Panc1 (cell line): ENCODE data around the gene SH3BP4. TPM values are rescaled to one million over a fixed set of nuclear protein-coding genes. Genes with fewer than 3 reads are reported as not detected.

Experiments
- ATAC-seq: fragments of 200-7000 bp; cut with Tn5 transposase; 2 replicates; pipeline ENCODE4 v1.9.1; 2020; ENCODE audit warnings: mild to moderate bottlenecking, moderate library complexity
- BruUV-seq: library from RNA; stranded (reverse); fragments of 400-500 nt; replicated peaks from 2 replicates; lab custom pipeline; 2021; lab: Mats Ljungman, UMichigan
- CTCF ChIA-PET: fragments of 300-600 bp; sonication (Branson Sonifier 250); formaldehyde crosslinking; loops from one replicate; lab custom pipeline; 2022; ENCODE audit warnings: antibody characterized with exemption; lab: Charles Lee
- POLR2A ChIA-PET: fragments of 300-600 bp; sonication (Branson Sonifier 250); formaldehyde crosslinking; loops from one replicate; lab custom pipeline; 2022; ENCODE audit warnings: antibody characterized with exemption; lab: Charles Lee
- DNase-seq: peaks from one replicate; pipeline ENCODE4 v3.0.0-alpha.2; 2010; ENCODE audit warnings: low read depth, low spot score
- H3K27ac ChIP-seq: 2 replicates; pipeline ENCODE4 v1.5.1; 2011; ENCODE audit warnings: mild to moderate bottlenecking, low read length, inconsistent platforms
- H3K27me3 ChIP-seq: fragments of 200-500 bp; sonication (Bioruptor generic); 2 replicates; pipeline ENCODE4 v1.6.0; 2014; ENCODE audit warnings: low read length, inconsistent platforms; ENCODE audit not compliant: control insufficient read depth, insufficient read depth
- H3K36me3 ChIP-seq: fragments of 200-500 bp; sonication (Bioruptor generic); 2 replicates; pipeline ENCODE4 v1.5.1; 2014; ENCODE audit warnings: inconsistent platforms, mild to moderate bottlenecking, low read length, moderate library complexity; ENCODE audit not compliant: control insufficient read depth, insufficient read depth
- H3K4me1 ChIP-seq: 2 replicates; pipeline ENCODE4 v1.5.1; 2011; ENCODE audit warnings: inconsistent platforms, mild to moderate bottlenecking, low read length, moderate library complexity; ENCODE audit not compliant: control insufficient read depth, insufficient read depth
- H3K4me3 ChIP-seq, 2 experiments: 2 replicates each; pipeline ENCODE4 v1.5.1; 2011 to 2012; ENCODE audit warnings: low read depth in 2 of 2, low read length in 2 of 2, mild to moderate bottlenecking in 2 of 2, inconsistent platforms in 1 of 2, moderate library complexity in 1 of 2
- H3K9me3 ChIP-seq: fragments of 200-500 bp; sonication (Bioruptor generic); 2 replicates; pipeline ENCODE4 v1.5.1; 2014; ENCODE audit warnings: low read depth, mild to moderate bottlenecking, inconsistent platforms, low read length, moderate library complexity; ENCODE audit not compliant: control insufficient read depth, insufficient read depth
- POLR2AphosphoS5 ChIP-seq: IDR thresholded peaks from 2 replicates; pipeline ENCODE4 v1.6.1; 2012; ENCODE audit warnings: mild to moderate bottlenecking, low read depth, low read length, moderate library complexity
- SIN3A ChIP-seq: IDR thresholded peaks from 2 replicates; pipeline ENCODE4 v1.6.1; 2012; ENCODE audit warnings: low read depth, mild to moderate bottlenecking, low read length, moderate library complexity, borderline replicate concordance; ENCODE audit not compliant: insufficient read depth
- TCF7L2 ChIP-seq: IDR thresholded peaks from 2 replicates; pipeline ENCODE4 v1.6.1; 2011; ENCODE audit warnings: mild to moderate bottlenecking, low read depth, low read length, inconsistent platforms
- in situ Hi-C: cut with HindIII; loops from 2 replicates; pipeline ENCODE4 v1.10.0; 2016; ENCODE audit warnings: low sequenced_read_pairs, low pct_unique_long_range_greater_than_20kb
- intact Hi-C: fragments of 100-400 bp; cut with micrococcal nuclease; formaldehyde crosslinking; loops from one replicate; pipeline ENCODE4 v1.10.0; 2022; ENCODE audit not compliant: unreplicated experiment
- total RNA-seq: library from RNA; stranded (reverse); gene quantifications from one replicate; pipeline ENCODE4 v1.2.1, GENCODE V29; 2021; ENCODE audit not compliant: unreplicated experiment
- TF ChIP-seq, protein P1 (sequence below): fragments of 450-650 bp; IDR thresholded peaks from 2 replicates; pipeline ENCODE4 v1.5.1; 2017; ENCODE audit warnings: mild to moderate bottlenecking
- TF ChIP-seq, protein P2 (sequence below), 2 experiments: IDR thresholded peaks; 2 replicates each; pipeline ENCODE4 v1.6.1; 2011 to 2012; ENCODE audit warnings: low read depth in 2 of 2, control low read depth in 1 of 2, low read length in 1 of 2, mild to moderate bottlenecking in 1 of 2, moderate library complexity in 1 of 2; ENCODE audit not compliant: insufficient read depth in 1 of 2

The SH3BP4 gene
- total RNA-seq, 1 experiment from 2014 or later, result 133 TPM

DNA sequence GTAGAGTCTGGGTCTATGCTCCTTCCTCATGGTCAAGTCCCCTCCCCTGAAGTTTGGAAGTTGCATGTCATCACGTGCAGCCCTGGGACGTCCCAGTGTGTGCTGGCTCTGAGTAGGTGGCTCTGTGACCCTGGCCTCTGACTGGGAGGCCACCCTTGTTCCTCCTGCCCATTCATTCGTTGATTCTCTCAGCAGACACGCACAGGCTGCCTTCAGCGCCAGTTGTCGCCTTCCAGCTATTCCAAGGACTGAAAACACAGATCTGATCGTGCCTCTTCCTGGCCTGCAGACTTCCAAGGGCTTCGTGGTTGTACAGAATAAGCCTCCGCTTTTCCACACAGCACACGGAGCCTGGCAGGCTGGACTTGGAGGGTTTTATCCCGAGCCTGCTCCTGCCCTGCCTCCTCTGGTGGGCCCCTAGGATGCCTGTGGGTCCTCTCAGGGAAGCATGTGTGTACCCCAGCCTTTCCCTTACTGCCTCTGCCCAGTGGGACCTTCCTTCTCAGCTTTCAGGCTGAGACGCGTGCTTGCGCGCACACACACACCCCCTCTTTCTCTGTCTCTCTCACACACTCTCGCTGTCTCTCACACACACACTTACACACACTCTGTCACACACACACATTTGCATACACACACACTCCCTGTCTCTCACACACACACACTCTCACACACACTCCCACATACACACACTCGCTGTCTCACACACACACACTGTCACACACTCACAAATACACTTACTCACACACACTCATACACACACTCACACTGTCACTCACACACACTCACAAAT, 17.7 kb downstream of the SH3BP4 start:
- ChIA-PET POLR2A (interaction anchor here (0.6 kb wide), 2 partner anchors 19 to 468 kb away, joined by 4 read pairs; no protein-coding TSS in a partner anchor), CTCF (no interaction called here)
- peak overlapping the region; percentile 100 for H3K27ac ChIP-seq
- no peaks in the 10 kb centered on the region; the same call in 1 of the 2 replicates for H3K36me3 ChIP-seq
- H3K4me1 ChIP-seq, result peaks cover 93% of the 10 kb centered on the region
- BruUV-seq, result no TSS peak
- ATAC-seq, result peak; percentile 69
- in situ Hi-C loops, result no loop called here
- no peak for DNase-seq
- H3K9me3 ChIP-seq, result no peaks in the 10 kb centered on the region
- no peaks in the 10 kb centered on the region for H3K27me3 ChIP-seq
- TF ChIP-seq POLR2AphosphoS5, result no peak; the same call in 1 of the 2 replicates
- TF ChIP-seq SIN3A, result no peak
- TF ChIP-seq, protein P1, sequence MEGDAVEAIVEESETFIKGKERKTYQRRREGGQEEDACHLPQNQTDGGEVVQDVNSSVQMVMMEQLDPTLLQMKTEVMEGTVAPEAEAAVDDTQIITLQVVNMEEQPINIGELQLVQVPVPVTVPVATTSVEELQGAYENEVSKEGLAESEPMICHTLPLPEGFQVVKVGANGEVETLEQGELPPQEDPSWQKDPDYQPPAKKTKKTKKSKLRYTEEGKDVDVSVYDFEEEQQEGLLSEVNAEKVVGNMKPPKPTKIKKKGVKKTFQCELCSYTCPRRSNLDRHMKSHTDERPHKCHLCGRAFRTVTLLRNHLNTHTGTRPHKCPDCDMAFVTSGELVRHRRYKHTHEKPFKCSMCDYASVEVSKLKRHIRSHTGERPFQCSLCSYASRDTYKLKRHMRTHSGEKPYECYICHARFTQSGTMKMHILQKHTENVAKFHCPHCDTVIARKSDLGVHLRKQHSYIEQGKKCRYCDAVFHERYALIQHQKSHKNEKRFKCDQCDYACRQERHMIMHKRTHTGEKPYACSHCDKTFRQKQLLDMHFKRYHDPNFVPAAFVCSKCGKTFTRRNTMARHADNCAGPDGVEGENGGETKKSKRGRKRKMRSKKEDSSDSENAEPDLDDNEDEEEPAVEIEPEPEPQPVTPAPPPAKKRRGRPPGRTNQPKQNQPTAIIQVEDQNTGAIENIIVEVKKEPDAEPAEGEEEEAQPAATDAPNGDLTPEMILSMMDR, result no peak
- TF ChIP-seq TCF7L2, result no peak
- TF ChIP-seq, protein P2, sequence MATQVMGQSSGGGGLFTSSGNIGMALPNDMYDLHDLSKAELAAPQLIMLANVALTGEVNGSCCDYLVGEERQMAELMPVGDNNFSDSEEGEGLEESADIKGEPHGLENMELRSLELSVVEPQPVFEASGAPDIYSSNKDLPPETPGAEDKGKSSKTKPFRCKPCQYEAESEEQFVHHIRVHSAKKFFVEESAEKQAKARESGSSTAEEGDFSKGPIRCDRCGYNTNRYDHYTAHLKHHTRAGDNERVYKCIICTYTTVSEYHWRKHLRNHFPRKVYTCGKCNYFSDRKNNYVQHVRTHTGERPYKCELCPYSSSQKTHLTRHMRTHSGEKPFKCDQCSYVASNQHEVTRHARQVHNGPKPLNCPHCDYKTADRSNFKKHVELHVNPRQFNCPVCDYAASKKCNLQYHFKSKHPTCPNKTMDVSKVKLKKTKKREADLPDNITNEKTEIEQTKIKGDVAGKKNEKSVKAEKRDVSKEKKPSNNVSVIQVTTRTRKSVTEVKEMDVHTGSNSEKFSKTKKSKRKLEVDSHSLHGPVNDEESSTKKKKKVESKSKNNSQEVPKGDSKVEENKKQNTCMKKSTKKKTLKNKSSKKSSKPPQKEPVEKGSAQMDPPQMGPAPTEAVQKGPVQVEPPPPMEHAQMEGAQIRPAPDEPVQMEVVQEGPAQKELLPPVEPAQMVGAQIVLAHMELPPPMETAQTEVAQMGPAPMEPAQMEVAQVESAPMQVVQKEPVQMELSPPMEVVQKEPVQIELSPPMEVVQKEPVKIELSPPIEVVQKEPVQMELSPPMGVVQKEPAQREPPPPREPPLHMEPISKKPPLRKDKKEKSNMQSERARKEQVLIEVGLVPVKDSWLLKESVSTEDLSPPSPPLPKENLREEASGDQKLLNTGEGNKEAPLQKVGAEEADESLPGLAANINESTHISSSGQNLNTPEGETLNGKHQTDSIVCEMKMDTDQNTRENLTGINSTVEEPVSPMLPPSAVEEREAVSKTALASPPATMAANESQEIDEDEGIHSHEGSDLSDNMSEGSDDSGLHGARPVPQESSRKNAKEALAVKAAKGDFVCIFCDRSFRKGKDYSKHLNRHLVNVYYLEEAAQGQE (IDR thresholded peaks at IDR 0.05; ENCODE audit: insufficient read depth in 1 of 2, low read depth in 2 of 2, low read length in 1 of 2), result no peak
- intact Hi-C loops, result loop anchor here (5.0 kb wide), 1 partner anchor 133 kb away; no protein-coding TSS in a partner anchor
- peak overlapping the region; percentile 12 to 29 for H3K4me3 ChIP-seq

DNA sequence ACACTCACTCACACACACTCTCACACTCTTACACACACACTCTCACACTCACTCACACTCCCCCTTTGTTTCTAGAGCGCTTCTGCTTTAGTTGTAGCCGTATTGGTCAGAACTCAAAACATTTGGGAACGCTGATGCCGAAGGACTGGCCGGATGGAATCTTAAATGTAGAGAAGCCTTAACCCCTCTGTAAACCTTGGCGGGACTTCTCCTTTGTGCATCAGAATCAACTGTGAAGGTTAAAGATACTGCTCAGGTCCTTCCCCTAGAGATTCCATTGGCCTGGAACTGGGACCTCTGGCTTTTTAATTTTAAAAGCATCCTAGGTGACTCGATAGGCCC, 18.3 kb downstream of the SH3BP4 start:
- peak; percentile 9 for ATAC-seq
- no peak for DNase-seq
- in situ Hi-C loops (no loop called here), intact Hi-C loops (no loop called here)
- Histone ChIP-seq H3K36me3 (no peaks in the 10 kb centered on the region; the same call in 1 of the 2 replicates), H3K27ac (peak overlapping the region; percentile 100), H3K4me1 (peaks cover 93% of the 10 kb centered on the region), H3K9me3 (no peaks in the 10 kb centered on the region), H3K4me3 (peak overlapping the region; percentile 12 to 29; a peak in 3 of 4 replicates), H3K27me3 (no peaks in the 10 kb centered on the region)
- ChIA-PET POLR2A (interaction anchor here (0.6 kb wide), 1 partner anchor 468 kb away, joined by 4 read pairs; no protein-coding TSS in a partner anchor), CTCF (no interaction called here)
- TF ChIP-seq SIN3A, result no peak
- TF ChIP-seq, protein P1, result no peak
- TF ChIP-seq TCF7L2, result no peak
- TF ChIP-seq, protein P2 (IDR thresholded peaks at IDR 0.05; ENCODE audit: insufficient read depth in 1 of 2, low read depth in 2 of 2, low read length in 1 of 2), result no peak
- no peak for TF ChIP-seq POLR2AphosphoS5
- BruUV-seq, result TSS peak; percentile 24
